SK-N-SH treated with all-trans-retinoic acid at 6 μM for 48 hours (cell line): ENCODE results near the gene NHLRC1.

Experiments used
- ATAC-seq: fragments of 200-7000 bp; cut with Tn5 transposase; 3 replicates; pipeline ENCODE4 v1.9.1; 2020; ENCODE audit warnings: mild to moderate bottlenecking, moderate library complexity
- ARNTL ChIP-seq: fragments of 450-650 bp; formaldehyde crosslinking; IDR thresholded peaks from 2 replicates; pipeline ENCODE4 v1.5.0; 2020; ENCODE audit warnings: low read depth, mild to moderate bottlenecking, moderate library complexity, borderline replicate concordance
- BACH2 ChIP-seq: fragments of 250-450 bp; sonication (Bioruptor Pico); IDR thresholded peaks from 2 replicates; pipeline ENCODE4 v1.9.0; 2021; ENCODE audit warnings: mild to moderate bottlenecking, borderline replicate concordance
- CSDC2 ChIP-seq: fragments of 250-450 bp; sonication (Bioruptor Pico); IDR thresholded peaks from 2 replicates; pipeline ENCODE4 v1.5.0; 2020; ENCODE audit warnings: mild to moderate bottlenecking, moderate library complexity
- ESRRG ChIP-seq: fragments of 250-450 bp; sonication (Bioruptor Pico); IDR thresholded peaks from 2 replicates; pipeline ENCODE4 v1.6.1; 2021; ENCODE audit warnings: mild to moderate bottlenecking
- GLIS3 ChIP-seq: fragments of 250-450 bp; sonication (Bioruptor Pico); IDR thresholded peaks from 2 replicates; pipeline ENCODE4 v1.5.0; 2020; ENCODE audit warnings: mild to moderate bottlenecking, moderate library complexity
- ISL1 ChIP-seq: fragments of 250-450 bp; sonication (Bioruptor Pico); IDR thresholded peaks from 2 replicates; pipeline ENCODE4 v2.1.2; 2022; ENCODE audit warnings: mild to moderate bottlenecking, moderate library complexity
- OSR1 ChIP-seq: fragments of 250-450 bp; sonication (Bioruptor Pico); IDR thresholded peaks from 2 replicates; pipeline ENCODE4 v1.8.0; 2022; ENCODE audit warnings: moderate library complexity, mild to moderate bottlenecking, inconsistent platforms
- PPARA ChIP-seq: fragments of 250-450 bp; sonication (Bioruptor Pico); IDR thresholded peaks from 2 replicates; pipeline ENCODE4 v1.5.0; 2020; ENCODE audit warnings: mild to moderate bottlenecking, borderline replicate concordance
- RARB ChIP-seq: fragments of 250-450 bp; sonication (Bioruptor Pico); IDR thresholded peaks from 2 replicates; pipeline ENCODE4 v1.8.0; 2021; ENCODE audit warnings: mild to moderate bottlenecking, moderate library complexity
- SNAI2 ChIP-seq: fragments of 250-450 bp; sonication (Bioruptor Pico); IDR thresholded peaks from 2 replicates; pipeline ENCODE4 v1.5.0; 2020; ENCODE audit warnings: mild to moderate bottlenecking, moderate library complexity
- TCF4 ChIP-seq: fragments of 250-450 bp; sonication (Bioruptor Pico); IDR thresholded peaks from 2 replicates; pipeline ENCODE4 v1.8.0; 2021; ENCODE audit warnings: mild to moderate bottlenecking, moderate library complexity, borderline replicate concordance
- TOX ChIP-seq: fragments of 250-450 bp; sonication (Bioruptor Pico); IDR thresholded peaks from 2 replicates; pipeline ENCODE4 v1.8.0; 2021; ENCODE audit warnings: mild to moderate bottlenecking, moderate library complexity, borderline replicate concordance
- ZC3H10 ChIP-seq: fragments of 250-450 bp; sonication (Bioruptor Pico); IDR thresholded peaks from 2 replicates; pipeline ENCODE4 v1.5.1; 2021; ENCODE audit warnings: mild to moderate bottlenecking, moderate library complexity
- ZFP30 ChIP-seq: fragments of 450-650 bp; formaldehyde crosslinking; IDR thresholded peaks from 2 replicates; pipeline ENCODE4 v1.5.0; 2022; ENCODE audit warnings: mild to moderate bottlenecking, moderate library complexity
- ZNF565 ChIP-seq: fragments of 450-650 bp; formaldehyde crosslinking; conservative IDR thresholded peaks from 2 replicates; pipeline ENCODE4 v1.5.0; 2020; ENCODE audit warnings: low read depth, mild to moderate bottlenecking, moderate library complexity
- ZNF70 ChIP-seq: fragments of 450-650 bp; formaldehyde crosslinking; IDR thresholded peaks from 2 replicates; pipeline ENCODE4 v1.5.0; 2020; ENCODE audit warnings: mild to moderate bottlenecking, moderate library complexity
- TF ChIP-seq, protein P1 (sequence below): fragments of 250-450 bp; sonication (Bioruptor Pico); IDR thresholded peaks from 2 replicates; pipeline ENCODE4 v1.8.0; 2021; ENCODE audit warnings: low read depth, mild to moderate bottlenecking, moderate library complexity, borderline replicate concordance
- TF ChIP-seq, protein P2 (sequence below): fragments of 250-450 bp; sonication (Bioruptor Pico); IDR thresholded peaks from 2 replicates; pipeline ENCODE4 v1.5.0; 2020; ENCODE audit warnings: mild to moderate bottlenecking, moderate library complexity
- TF ChIP-seq, protein P3 (sequence below): fragments of 250-450 bp; sonication (Bioruptor Pico); IDR thresholded peaks from 2 replicates; pipeline ENCODE4 v1.8.0; 2020; ENCODE audit warnings: mild to moderate bottlenecking, moderate library complexity, borderline replicate concordance
- TF ChIP-seq, protein P4 (sequence below): fragments of 250-450 bp; sonication (Bioruptor Pico); IDR thresholded peaks from 2 replicates; pipeline ENCODE4 v1.5.1; 2020; ENCODE audit warnings: low read depth, mild to moderate bottlenecking, moderate library complexity

Gene NHLRC1

DNA sequence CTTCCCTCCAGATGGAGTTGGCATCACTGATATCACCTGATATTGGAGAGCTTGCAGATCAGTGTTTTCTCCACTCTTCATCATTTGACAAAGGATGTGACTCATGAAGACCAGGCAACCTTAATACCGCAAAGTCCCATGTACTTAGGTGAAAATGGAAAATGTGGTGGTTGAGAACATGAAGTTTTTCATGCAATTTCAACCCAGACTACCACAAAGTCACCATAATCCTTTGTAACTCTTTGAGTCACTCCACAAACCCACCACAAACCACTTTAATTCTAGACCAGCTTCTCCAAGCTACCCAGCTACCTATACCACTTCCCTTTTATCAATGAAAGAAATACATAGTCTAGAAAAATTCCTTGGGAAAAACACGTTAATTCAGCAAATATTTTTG lies 7.1 kb downstream of the NHLRC1 start:
- TF ChIP-seq, protein P1, sequence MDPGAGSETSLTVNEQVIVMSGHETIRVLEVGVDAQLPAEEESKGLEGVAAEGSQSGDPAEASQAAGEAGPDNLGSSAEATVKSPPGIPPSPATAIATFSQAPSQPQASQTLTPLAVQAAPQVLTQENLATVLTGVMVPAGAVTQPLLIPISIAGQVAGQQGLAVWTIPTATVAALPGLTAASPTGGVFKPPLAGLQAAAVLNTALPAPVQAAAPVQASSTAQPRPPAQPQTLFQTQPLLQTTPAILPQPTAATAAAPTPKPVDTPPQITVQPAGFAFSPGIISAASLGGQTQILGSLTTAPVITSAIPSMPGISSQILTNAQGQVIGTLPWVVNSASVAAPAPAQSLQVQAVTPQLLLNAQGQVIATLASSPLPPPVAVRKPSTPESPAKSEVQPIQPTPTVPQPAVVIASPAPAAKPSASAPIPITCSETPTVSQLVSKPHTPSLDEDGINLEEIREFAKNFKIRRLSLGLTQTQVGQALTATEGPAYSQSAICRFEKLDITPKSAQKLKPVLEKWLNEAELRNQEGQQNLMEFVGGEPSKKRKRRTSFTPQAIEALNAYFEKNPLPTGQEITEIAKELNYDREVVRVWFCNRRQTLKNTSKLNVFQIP (CRISPR knock-in tag), result no peak
- no peak for TF ChIP-seq PPARA (CRISPR knock-in tag)
- TF ChIP-seq, protein P2, sequence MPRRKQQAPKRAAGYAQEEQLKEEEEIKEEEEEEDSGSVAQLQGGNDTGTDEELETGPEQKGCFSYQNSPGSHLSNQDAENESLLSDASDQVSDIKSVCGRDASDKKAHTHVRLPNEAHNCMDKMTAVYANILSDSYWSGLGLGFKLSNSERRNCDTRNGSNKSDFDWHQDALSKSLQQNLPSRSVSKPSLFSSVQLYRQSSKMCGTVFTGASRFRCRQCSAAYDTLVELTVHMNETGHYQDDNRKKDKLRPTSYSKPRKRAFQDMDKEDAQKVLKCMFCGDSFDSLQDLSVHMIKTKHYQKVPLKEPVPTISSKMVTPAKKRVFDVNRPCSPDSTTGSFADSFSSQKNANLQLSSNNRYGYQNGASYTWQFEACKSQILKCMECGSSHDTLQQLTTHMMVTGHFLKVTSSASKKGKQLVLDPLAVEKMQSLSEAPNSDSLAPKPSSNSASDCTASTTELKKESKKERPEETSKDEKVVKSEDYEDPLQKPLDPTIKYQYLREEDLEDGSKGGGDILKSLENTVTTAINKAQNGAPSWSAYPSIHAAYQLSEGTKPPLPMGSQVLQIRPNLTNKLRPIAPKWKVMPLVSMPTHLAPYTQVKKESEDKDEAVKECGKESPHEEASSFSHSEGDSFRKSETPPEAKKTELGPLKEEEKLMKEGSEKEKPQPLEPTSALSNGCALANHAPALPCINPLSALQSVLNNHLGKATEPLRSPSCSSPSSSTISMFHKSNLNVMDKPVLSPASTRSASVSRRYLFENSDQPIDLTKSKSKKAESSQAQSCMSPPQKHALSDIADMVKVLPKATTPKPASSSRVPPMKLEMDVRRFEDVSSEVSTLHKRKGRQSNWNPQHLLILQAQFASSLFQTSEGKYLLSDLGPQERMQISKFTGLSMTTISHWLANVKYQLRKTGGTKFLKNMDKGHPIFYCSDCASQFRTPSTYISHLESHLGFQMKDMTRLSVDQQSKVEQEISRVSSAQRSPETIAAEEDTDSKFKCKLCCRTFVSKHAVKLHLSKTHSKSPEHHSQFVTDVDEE (CRISPR knock-in tag), result no peak
- no peak for TF ChIP-seq ZNF565 (CRISPR knock-in tag)
- no peak for TF ChIP-seq SNAI2
- no peak for TF ChIP-seq ARNTL (CRISPR knock-in tag)
- ATAC-seq, result no peak

DNA sequence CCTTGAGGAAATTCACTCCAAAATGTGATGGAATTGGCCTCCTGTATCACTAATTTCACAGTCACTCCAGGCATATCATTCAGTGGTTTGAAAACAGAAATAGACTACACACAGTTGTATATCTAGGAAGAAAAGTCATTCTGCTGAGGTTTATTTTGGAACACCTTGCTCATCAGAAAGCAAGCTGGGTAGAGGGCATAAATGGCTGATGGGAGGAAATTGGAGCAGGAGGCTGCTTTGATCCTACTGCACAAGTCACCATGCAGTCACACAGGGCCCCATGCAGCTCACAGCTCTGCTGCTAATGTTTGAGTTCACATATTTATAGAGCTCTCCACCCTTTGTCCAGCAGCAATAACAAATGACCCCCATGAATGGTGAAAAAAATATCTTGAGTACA lies 12.3 kb downstream of the NHLRC1 start:
- ATAC-seq, result no peak
- TF ChIP-seq, protein P3, sequence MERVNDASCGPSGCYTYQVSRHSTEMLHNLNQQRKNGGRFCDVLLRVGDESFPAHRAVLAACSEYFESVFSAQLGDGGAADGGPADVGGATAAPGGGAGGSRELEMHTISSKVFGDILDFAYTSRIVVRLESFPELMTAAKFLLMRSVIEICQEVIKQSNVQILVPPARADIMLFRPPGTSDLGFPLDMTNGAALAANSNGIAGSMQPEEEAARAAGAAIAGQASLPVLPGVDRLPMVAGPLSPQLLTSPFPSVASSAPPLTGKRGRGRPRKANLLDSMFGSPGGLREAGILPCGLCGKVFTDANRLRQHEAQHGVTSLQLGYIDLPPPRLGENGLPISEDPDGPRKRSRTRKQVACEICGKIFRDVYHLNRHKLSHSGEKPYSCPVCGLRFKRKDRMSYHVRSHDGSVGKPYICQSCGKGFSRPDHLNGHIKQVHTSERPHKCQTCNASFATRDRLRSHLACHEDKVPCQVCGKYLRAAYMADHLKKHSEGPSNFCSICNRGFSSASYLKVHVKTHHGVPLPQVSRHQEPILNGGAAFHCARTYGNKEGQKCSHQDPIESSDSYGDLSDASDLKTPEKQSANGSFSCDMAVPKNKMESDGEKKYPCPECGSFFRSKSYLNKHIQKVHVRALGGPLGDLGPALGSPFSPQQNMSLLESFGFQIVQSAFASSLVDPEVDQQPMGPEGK (CRISPR knock-in tag), result no peak
- TF ChIP-seq ZC3H10 (CRISPR knock-in tag) (no peak), ZFP30 (CRISPR knock-in tag) (no peak), GLIS3 (no peak), TCF4 (CRISPR knock-in tag) (no peak), CSDC2 (no peak), TOX (CRISPR knock-in tag) (no peak), BACH2 (no peak), ISL1 (CRISPR knock-in tag) (no peak), ESRRG (CRISPR knock-in tag) (no peak), PPARA (CRISPR knock-in tag) (no peak), ARNTL (CRISPR knock-in tag) (no peak), OSR1 (CRISPR knock-in tag) (no peak), RARB (CRISPR knock-in tag) (no peak)
- TF ChIP-seq, protein P4, sequence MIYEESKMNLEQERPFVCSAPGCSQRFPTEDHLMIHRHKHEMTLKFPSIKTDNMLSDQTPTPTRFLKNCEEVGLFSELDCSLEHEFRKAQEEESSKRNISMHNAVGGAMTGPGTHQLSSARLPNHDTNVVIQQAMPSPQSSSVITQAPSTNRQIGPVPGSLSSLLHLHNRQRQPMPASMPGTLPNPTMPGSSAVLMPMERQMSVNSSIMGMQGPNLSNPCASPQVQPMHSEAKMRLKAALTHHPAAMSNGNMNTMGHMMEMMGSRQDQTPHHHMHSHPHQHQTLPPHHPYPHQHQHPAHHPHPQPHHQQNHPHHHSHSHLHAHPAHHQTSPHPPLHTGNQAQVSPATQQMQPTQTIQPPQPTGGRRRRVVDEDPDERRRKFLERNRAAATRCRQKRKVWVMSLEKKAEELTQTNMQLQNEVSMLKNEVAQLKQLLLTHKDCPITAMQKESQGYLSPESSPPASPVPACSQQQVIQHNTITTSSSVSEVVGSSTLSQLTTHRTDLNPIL, result no peak

DNA sequence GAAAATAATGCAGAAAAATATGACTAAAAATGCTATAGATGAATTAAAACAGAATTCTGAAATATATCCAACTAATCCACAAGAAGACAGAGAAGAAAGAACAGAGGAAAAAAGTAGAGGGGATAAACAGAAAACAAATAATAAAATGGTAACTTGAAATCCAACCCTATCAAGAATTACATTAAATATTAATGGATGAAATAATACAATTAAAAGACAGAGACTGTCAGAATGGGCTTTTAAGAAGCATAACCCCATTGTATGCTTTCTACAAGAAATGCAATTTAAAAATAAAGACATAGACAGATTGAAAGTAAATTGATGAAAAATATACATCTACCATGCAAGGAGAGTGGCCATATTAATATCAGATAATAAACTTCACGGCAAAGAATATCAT lies 15.4 kb downstream of the NHLRC1 start:
- TF ChIP-seq ZNF70 (CRISPR knock-in tag) (no peak), GLIS3 (no peak), ESRRG (CRISPR knock-in tag) (no peak), ZNF565 (CRISPR knock-in tag) (no peak)
- TF ChIP-seq, protein P2 (CRISPR knock-in tag), result no peak
- ATAC-seq, result no peak
